Neural cell (in vitro differentiated cells): ENCODE measurements around the gene ITGA2B. TPM values are rescaled to one million over a fixed set of nuclear protein-coding genes. Genes with fewer than 3 reads are reported as not detected.

Experiments
- H2AFZ ChIP-seq: fragments of 200-600, 300-800 bp; sonication (generic), shearing (Covaris generic); 2 replicates; pipeline ENCODE4 v1.6.0; 2014; ENCODE audit warnings: low read depth, mild to moderate bottlenecking, antibody characterized with exemption, low read length, moderate library complexity
- H3F3A ChIP-seq: fragments of 200-600 bp; shearing (Covaris generic); 2 replicates; pipeline ENCODE4 v1.6.1; 2016; ENCODE audit warnings: mild to moderate bottlenecking, moderate library complexity, mixed read lengths, antibody characterized with exemption, low read length; ENCODE audit not compliant: insufficient read depth, poor library complexity, severe bottlenecking
- H3K27ac ChIP-seq: fragments of 200-600, 300-800 bp; sonication (generic), shearing (Covaris generic); 2 replicates; pipeline ENCODE4 v1.5.1; 2014; ENCODE audit warnings: mild to moderate bottlenecking, low read length, moderate library complexity
- H3K27me3 ChIP-seq: fragments of 300-800, 200-600 bp; sonication (generic), shearing (Covaris generic); 2 replicates; pipeline ENCODE4 v1.6.0; 2014; ENCODE audit warnings: mild to moderate bottlenecking, low read depth, low read length, moderate library complexity; ENCODE audit not compliant: insufficient read depth
- H3K36me3 ChIP-seq: fragments of 300-800, 200-600 bp; sonication (generic), shearing (Covaris generic); 2 replicates; pipeline ENCODE4 v1.5.1; 2014; ENCODE audit warnings: mild to moderate bottlenecking, antibody characterized with exemption, low read length, moderate library complexity; ENCODE audit not compliant: insufficient read depth
- H3K4me2 ChIP-seq: fragments of 300-800, 200-600 bp; sonication (generic), shearing (Covaris generic); 2 replicates; pipeline ENCODE4 v1.6.0; 2014; ENCODE audit warnings: mild to moderate bottlenecking, low read length
- H3K4me3 ChIP-seq: fragments of 300-800, 200-600 bp; sonication (generic), shearing (Covaris generic); 2 replicates; pipeline ENCODE4 v1.5.1; 2014; ENCODE audit warnings: mild to moderate bottlenecking, low read length, moderate library complexity
- H3K79me2 ChIP-seq: fragments of 200-600 bp; shearing (Covaris generic); replicated peaks from 2 replicates; pipeline ENCODE4 v1.6.0; 2014; ENCODE audit warnings: mild to moderate bottlenecking, low read length, moderate library complexity; ENCODE audit not compliant: insufficient read depth
- H3K9ac ChIP-seq: fragments of 300-800, 200-600 bp; sonication (generic), shearing (Covaris generic); 2 replicates; pipeline ENCODE4 v1.6.1; 2016; ENCODE audit warnings: mild to moderate bottlenecking, low read length, mixed read lengths
- H3K9me2 ChIP-seq: fragments of 200-600 bp; shearing (Covaris generic); 2 replicates; pipeline ENCODE4 v1.6.1; 2016; ENCODE audit warnings: mild to moderate bottlenecking, low read length, mixed read lengths; ENCODE audit not compliant: insufficient read depth
- H3K9me3 ChIP-seq: fragments of 200-600, 300-800 bp; sonication (generic), shearing (Covaris generic); 2 replicates; pipeline ENCODE4 v1.6.1; 2016; ENCODE audit warnings: mild to moderate bottlenecking, mixed run types, low read length, moderate library complexity, mixed read lengths
- H4K20me1 ChIP-seq: fragments of 200-600 bp; shearing (Covaris generic); 2 replicates; pipeline ENCODE4 v1.6.1; 2016; ENCODE audit warnings: mild to moderate bottlenecking, mixed run types; ENCODE audit not compliant: insufficient read depth
- EP300 ChIP-seq: fragments of 450-650 bp; conservative IDR thresholded peaks from 2 replicates; pipeline ENCODE4 v1.6.1; 2014; ENCODE audit warnings: antibody characterized with exemption, mild to moderate bottlenecking, moderate library complexity; ENCODE audit not compliant: poor library complexity, severe bottlenecking
- EZH2 ChIP-seq: fragments of 200-600, 300-800 bp; shearing (Covaris generic), sonication (generic); IDR thresholded peaks from 2 replicates; pipeline ENCODE4 v1.6.1; 2014; ENCODE audit warnings: antibody characterized with exemption, low read length, borderline replicate concordance, mild to moderate bottlenecking; ENCODE audit not compliant: insufficient read depth, poor library complexity, severe bottlenecking
- MXI1 ChIP-seq: fragments of 450-650 bp; conservative IDR thresholded peaks from 2 replicates; pipeline ENCODE4 v1.6.1; 2014; ENCODE audit warnings: antibody characterized with exemption, mild to moderate bottlenecking; ENCODE audit not compliant: poor library complexity, severe bottlenecking
- POLR2AphosphoS5 ChIP-seq: IDR thresholded peaks from 2 replicates; pipeline ENCODE4 v1.6.1; 2012
- RAD21 ChIP-seq: fragments of 450-650 bp; conservative IDR thresholded peaks from 2 replicates; pipeline ENCODE4 v1.6.1; 2014; ENCODE audit warnings: antibody characterized with exemption, mild to moderate bottlenecking, moderate library complexity
- REST ChIP-seq: IDR thresholded peaks from 2 replicates; pipeline ENCODE4 v1.6.1; 2012; ENCODE audit warnings: borderline replicate concordance
- SMC3 ChIP-seq: fragments of 450-650 bp; conservative IDR thresholded peaks from 2 replicates; pipeline ENCODE4 v1.6.1; 2014; ENCODE audit warnings: antibody characterized with exemption, mild to moderate bottlenecking, moderate library complexity; ENCODE audit not compliant: poor library complexity
- TAF1 ChIP-seq: IDR thresholded peaks from 2 replicates; pipeline ENCODE4 v1.6.1; 2012; ENCODE audit warnings: low read depth
- polyA plus RNA-seq: library from polyadenylated mRNA; depleted of rRNA; stranded (reverse); fragments of >200 nt; gene quantifications from 2 replicates; pipeline ENCODE4 v1.2.3, GENCODE V29; 2014
- TF ChIP-seq, protein P1 (sequence below): fragments of 450-650 bp; IDR thresholded peaks from 2 replicates; pipeline ENCODE4 v1.5.1; 2014; ENCODE audit warnings: antibody characterized with exemption, mild to moderate bottlenecking, moderate library complexity; ENCODE audit not compliant: poor library complexity, severe bottlenecking

Gene ITGA2B
- polyA plus RNA-seq, 1 donor from 2014 or later = 3.1 TPM

DNA sequence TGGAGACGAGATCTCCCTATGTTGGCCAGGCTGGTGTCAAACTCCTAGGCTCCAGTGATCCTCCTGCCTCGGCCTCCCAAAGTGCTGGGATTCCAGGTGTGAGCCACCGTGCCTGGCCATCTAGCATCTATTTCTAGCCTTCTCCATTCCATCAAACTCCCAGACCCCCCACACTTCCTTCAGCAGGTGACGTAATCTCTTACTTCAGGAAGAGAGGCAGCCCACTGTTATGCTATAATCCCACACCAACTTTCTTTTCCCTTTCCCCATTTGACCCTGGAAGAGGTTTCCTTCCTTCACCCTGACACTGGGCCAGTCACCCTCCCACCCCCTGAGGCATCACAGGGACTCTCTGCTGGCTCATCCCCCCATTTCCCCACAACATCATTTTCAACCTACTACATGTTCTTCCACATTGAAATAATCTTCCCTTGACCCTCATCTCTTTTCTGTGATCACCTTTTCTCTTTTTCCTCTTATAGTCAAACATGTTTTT, 7.6 kb downstream of the ITGA2B start:
- H3K4me2 ChIP-seq = no peak overlapping the region
- no peak overlapping the region for H3K27ac ChIP-seq
- no peaks in the 10 kb centered on the region for H3F3A ChIP-seq
- no peaks in the 10 kb centered on the region for H3K36me3 ChIP-seq
- TF ChIP-seq MXI1 (no peak), EZH2 (no peak), RAD21 (no peak), EP300 (no peak), POLR2AphosphoS5 (no peak), REST (no peak), TAF1 (no peak), SMC3 (no peak)
- TF ChIP-seq, protein P1, sequence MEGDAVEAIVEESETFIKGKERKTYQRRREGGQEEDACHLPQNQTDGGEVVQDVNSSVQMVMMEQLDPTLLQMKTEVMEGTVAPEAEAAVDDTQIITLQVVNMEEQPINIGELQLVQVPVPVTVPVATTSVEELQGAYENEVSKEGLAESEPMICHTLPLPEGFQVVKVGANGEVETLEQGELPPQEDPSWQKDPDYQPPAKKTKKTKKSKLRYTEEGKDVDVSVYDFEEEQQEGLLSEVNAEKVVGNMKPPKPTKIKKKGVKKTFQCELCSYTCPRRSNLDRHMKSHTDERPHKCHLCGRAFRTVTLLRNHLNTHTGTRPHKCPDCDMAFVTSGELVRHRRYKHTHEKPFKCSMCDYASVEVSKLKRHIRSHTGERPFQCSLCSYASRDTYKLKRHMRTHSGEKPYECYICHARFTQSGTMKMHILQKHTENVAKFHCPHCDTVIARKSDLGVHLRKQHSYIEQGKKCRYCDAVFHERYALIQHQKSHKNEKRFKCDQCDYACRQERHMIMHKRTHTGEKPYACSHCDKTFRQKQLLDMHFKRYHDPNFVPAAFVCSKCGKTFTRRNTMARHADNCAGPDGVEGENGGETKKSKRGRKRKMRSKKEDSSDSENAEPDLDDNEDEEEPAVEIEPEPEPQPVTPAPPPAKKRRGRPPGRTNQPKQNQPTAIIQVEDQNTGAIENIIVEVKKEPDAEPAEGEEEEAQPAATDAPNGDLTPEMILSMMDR = no peak
- no peak overlapping the region for H3K9ac ChIP-seq
- H4K20me1 ChIP-seq = no peaks in the 10 kb centered on the region
- H2AFZ ChIP-seq = no peak overlapping the region
- no peaks in the 10 kb centered on the region for H3K79me2 ChIP-seq
- peaks cover 15% of the 10 kb centered on the region for H3K27me3 ChIP-seq
- H3K4me3 ChIP-seq = no peak overlapping the region
- no peaks in the 10 kb centered on the region for H3K9me3 ChIP-seq
- H3K9me2 ChIP-seq = no peaks in the 10 kb centered on the region

GRCh38 chr17:44380767-44381166, 8.7 kb downstream of the ITGA2B start:
- Histone ChIP-seq H4K20me1 (no peaks in the 10 kb centered on the region), H3F3A (no peaks in the 10 kb centered on the region), H3K27me3 (peaks cover 12% of the 10 kb centered on the region), H3K9ac (no peak overlapping the region), H3K9me2 (no peaks in the 10 kb centered on the region), H3K9me3 (no peaks in the 10 kb centered on the region), H3K4me2 (no peak overlapping the region), H2AFZ (no peak overlapping the region), H3K27ac (no peak overlapping the region), H3K79me2 (no peaks in the 10 kb centered on the region), H3K4me3 (no peak overlapping the region), H3K36me3 (no peaks in the 10 kb centered on the region)
- TF ChIP-seq TAF1 (no peak), RAD21 (no peak), POLR2AphosphoS5 (no peak), EP300 (no peak), SMC3 (no peak), EZH2 (no peak), REST (no peak), MXI1 (no peak)
- TF ChIP-seq, protein P1 = no peak
